Hematopoietic multipotent progenitor cell (in vitro differentiated cells): ENCODE measurements around the gene TRIM16. TPM values are rescaled to one million over a fixed set of nuclear protein-coding genes. Genes with fewer than 3 reads are reported as not detected.
"Not testable (repeated sequence)": the region's sequence is repeated elsewhere in the genome, so short reads cannot be mapped to it uniquely, and the experiment has no call there.

Experiments
- DNase-seq, 3 donors: peaks; one replicate each; pipeline ENCODE4 v3.0.0-alpha.2; 2011 to 2015; ENCODE audit warnings: low read depth in 2 of 3, low spot score in 2 of 3
- total RNA-seq: library from RNA; depleted of rRNA; stranded (reverse); fragments of >200 nt; gene quantifications from one replicate; pipeline ENCODE4 v1.2.3, GENCODE V29; 2012

TRIM16 gene
- 13.5 TPM for total RNA-seq

GRCh38 chr17:15683824-15684478, at the start of gene TRIM16:
TRIM16 (minus strand) TSS chr17:15684311; CDS start chr17:15651609, 32,702 bp downstream.
- DNase-seq: peak; percentile 49 to 75 (median 68)

GRCh38 chr17:15733174-15733789, 49.2 kb upstream of the TRIM16 start:
- DNase-seq: not testable (repeated sequence)

- DNase-seq: not testable (repeated sequence)
These were observed 47.8 kb upstream of the TRIM16 start, which contains the start of gene TBC1D26 for GRCh38 chr17:15731900-15732299. TBC1D26 (plus strand) TSS chr17:15732283; CDS start chr17:15735349, 3,066 bp downstream.

- not testable (repeated sequence) for DNase-seq
These were observed 46.4 kb upstream of the TRIM16 start for GRCh38 chr17:15730535-15730934.

- not testable (repeated sequence) for DNase-seq
These were observed 32.8 kb upstream of the TRIM16 start for GRCh38 chr17:15716601-15717563.

- not testable (repeated sequence) for DNase-seq
These were observed 24.8 kb upstream of the TRIM16 start for GRCh38 chr17:15708879-15709278.

GRCh38 chr17:15704813-15705212, 20.7 kb upstream of the TRIM16 start:
- DNase-seq: not testable (repeated sequence)

- not testable (repeated sequence) for DNase-seq
These were observed 20.1 kb upstream of the TRIM16 start for GRCh38 chr17:15704239-15704638.

GRCh38 chr17:15699937-15700336, 15.8 kb upstream of the TRIM16 start:
- DNase-seq: not testable (repeated sequence)

- DNase-seq: peak; percentile 76 to 98 (median 98)
These were observed 15.4 kb upstream of the TRIM16 start, which contains the start of gene ZNF286A for GRCh38 chr17:15699413-15699924. ZNF286A (plus strand) TSS chr17:15699752; CDS start chr17:15700330, 578 bp downstream.

- not testable (repeated sequence) for DNase-seq
These were observed 14.9 kb upstream of the TRIM16 start for GRCh38 chr17:15698967-15699366.

GRCh38 chr17:15687494-15687893, 3.4 kb upstream of the TRIM16 start:
- DNase-seq: not testable (repeated sequence)

- not testable (repeated sequence) for DNase-seq
These were observed 976 bp downstream of the TRIM16 start for GRCh38 chr17:15683135-15683534.

- DNase-seq: not testable (repeated sequence)
These were observed 8.1 kb downstream of the TRIM16 start for GRCh38 chr17:15675991-15676390.

GRCh38 chr17:15674640-15675039, 9.5 kb downstream of the TRIM16 start:
- DNase-seq: not testable (repeated sequence)

- not testable (repeated sequence) for DNase-seq
These were observed 14.6 kb downstream of the TRIM16 start for GRCh38 chr17:15669526-15669925.

GRCh38 chr17:15663691-15664090, 20.4 kb downstream of the TRIM16 start:
- no peak for DNase-seq

GRCh38 chr17:15663176-15663575, 20.9 kb downstream of the TRIM16 start:
- no peak for DNase-seq

GRCh38 chr17:15662681-15663080, 21.4 kb downstream of the TRIM16 start:
- no peak for DNase-seq

- DNase-seq: no peak
These were observed 24.0 kb downstream of the TRIM16 start for GRCh38 chr17:15660077-15660476.
